Measurements from ENCODE around the gene PTMS. TPM values are rescaled to one million over a fixed set of nuclear protein-coding genes. Genes with fewer than 3 reads are reported as not detected.

PTMS gene
- total RNA-seq, 1 experiment from 2014 or later: 370 TPM

DNA sequence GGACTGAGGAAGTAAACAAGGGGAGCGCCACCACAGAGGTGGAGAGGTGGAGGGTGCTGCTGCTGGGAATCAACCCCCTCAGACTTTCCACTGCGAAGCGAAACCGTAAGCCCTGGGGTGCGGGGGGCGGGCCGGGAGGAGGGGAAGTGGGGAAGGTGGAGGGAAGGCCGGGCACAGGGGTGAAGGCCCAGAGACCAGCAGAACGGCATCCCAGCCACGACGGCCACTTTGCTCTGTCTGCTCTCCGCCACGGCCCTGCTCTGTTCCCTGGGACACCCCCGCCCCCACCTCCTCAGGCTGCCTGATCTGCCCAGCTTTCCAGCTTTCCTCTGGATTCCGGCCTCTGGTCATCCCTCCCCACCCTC lies 6.2 kb downstream of the PTMS start, which contains the start of gene LAG3:
TSS of gene LAG3 (plus strand) at position 190 of the 365 bp plus-strand sequence. CDS start 333 bp downstream, outside the sequence.
- DNase-seq (ENCODE audit: low spot score) (no peak), ATAC-seq (no peak)
- CTCF ChIA-PET: interaction anchor here (0.9 to 10.5 kb wide), 7 partner anchors 9 to 235 kb away, joined by 3 to 234 read pairs (median 4); partner anchors contain the start of genes COPS7A, MLF2 and P3H3
- POLR2A ChIA-PET: interaction anchor here (1.0 to 1.5 kb wide), 2 partner anchors 16 to 24 kb away, joined by 3 to 4 read pairs; no protein-coding TSS in a partner anchor
- Mint-ChIP-seq H3K27me3 (ENCODE audit: low read depth) (peaks cover 53% of the 10 kb centered on the region), H3K4me1 (peaks cover 61% of the 10 kb centered on the region), H3K27ac (peak within 1 kb of the TSS; percentile 42; the same call in 1 of the 2 replicates), H3K4me3 (peak within 1 kb of the TSS; percentile 68), H3K36me3 (peaks cover 13% of the 10 kb centered on the region), H3K9me3 (no peaks in the 10 kb centered on the region)
- TF ChIP-seq ZNF425 (CRISPR knock-in tag; conservative IDR thresholded peaks at IDR 0.05) (no peak), GTF2I (CRISPR knock-in tag; conservative IDR thresholded peaks at IDR 0.05) (no peak), ELF4 (CRISPR knock-in tag; IDR thresholded peaks at IDR 0.05; ENCODE audit: low read depth) (no peak), ZNF232 (CRISPR knock-in tag; IDR thresholded peaks at IDR 0.05) (no peak), ZBTB21 (CRISPR knock-in tag; IDR thresholded peaks at IDR 0.05; ENCODE audit: borderline replicate concordance) (no peak), SP1 (CRISPR knock-in tag; conservative IDR thresholded peaks at IDR 0.05) (no peak), SMAD3 (CRISPR knock-in tag; IDR thresholded peaks at IDR 0.05; ENCODE audit: borderline replicate concordance) (no peak), TP53 (CRISPR knock-in tag; IDR thresholded peaks at IDR 0.05) (no peak), TEAD4 (CRISPR knock-in tag; IDR thresholded peaks at IDR 0.05) (no peak), NFATC4 (CRISPR knock-in tag; IDR thresholded peaks at IDR 0.05) (no peak), IRF2 (CRISPR knock-in tag; IDR thresholded peaks at IDR 0.05; ENCODE audit: borderline replicate concordance, low read depth) (no peak)
- TF ChIP-seq, protein P1, sequence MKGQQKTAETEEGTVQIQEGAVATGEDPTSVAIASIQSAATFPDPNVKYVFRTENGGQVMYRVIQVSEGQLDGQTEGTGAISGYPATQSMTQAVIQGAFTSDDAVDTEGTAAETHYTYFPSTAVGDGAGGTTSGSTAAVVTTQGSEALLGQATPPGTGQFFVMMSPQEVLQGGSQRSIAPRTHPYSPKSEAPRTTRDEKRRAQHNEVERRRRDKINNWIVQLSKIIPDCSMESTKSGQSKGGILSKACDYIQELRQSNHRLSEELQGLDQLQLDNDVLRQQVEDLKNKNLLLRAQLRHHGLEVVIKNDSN (CRISPR knock-in tag; IDR thresholded peaks at IDR 0.05): no peak
- TF ChIP-seq, protein P2, sequence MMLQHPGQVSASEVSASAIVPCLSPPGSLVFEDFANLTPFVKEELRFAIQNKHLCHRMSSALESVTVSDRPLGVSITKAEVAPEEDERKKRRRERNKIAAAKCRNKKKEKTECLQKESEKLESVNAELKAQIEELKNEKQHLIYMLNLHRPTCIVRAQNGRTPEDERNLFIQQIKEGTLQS (CRISPR knock-in tag; conservative IDR thresholded peaks at IDR 0.05): no peak
- TF ChIP-seq, protein P3, sequence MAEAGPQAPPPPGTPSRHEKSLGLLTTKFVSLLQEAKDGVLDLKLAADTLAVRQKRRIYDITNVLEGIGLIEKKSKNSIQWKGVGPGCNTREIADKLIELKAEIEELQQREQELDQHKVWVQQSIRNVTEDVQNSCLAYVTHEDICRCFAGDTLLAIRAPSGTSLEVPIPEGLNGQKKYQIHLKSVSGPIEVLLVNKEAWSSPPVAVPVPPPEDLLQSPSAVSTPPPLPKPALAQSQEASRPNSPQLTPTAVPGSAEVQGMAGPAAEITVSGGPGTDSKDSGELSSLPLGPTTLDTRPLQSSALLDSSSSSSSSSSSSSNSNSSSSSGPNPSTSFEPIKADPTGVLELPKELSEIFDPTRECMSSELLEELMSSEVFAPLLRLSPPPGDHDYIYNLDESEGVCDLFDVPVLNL (CRISPR knock-in tag; IDR thresholded peaks at IDR 0.05; ENCODE audit: borderline replicate concordance, low read depth): no peak
- TF ChIP-seq, protein P4, sequence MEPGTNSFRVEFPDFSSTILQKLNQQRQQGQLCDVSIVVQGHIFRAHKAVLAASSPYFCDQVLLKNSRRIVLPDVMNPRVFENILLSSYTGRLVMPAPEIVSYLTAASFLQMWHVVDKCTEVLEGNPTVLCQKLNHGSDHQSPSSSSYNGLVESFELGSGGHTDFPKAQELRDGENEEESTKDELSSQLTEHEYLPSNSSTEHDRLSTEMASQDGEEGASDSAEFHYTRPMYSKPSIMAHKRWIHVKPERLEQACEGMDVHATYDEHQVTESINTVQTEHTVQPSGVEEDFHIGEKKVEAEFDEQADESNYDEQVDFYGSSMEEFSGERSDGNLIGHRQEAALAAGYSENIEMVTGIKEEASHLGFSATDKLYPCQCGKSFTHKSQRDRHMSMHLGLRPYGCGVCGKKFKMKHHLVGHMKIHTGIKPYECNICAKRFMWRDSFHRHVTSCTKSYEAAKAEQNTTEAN (CRISPR knock-in tag; IDR thresholded peaks at IDR 0.05): no peak
- TF ChIP-seq, protein P5, sequence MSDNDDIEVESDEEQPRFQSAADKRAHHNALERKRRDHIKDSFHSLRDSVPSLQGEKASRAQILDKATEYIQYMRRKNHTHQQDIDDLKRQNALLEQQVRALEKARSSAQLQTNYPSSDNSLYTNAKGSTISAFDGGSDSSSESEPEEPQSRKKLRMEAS (CRISPR knock-in tag; IDR thresholded peaks at IDR 0.05): no peak

DNA sequence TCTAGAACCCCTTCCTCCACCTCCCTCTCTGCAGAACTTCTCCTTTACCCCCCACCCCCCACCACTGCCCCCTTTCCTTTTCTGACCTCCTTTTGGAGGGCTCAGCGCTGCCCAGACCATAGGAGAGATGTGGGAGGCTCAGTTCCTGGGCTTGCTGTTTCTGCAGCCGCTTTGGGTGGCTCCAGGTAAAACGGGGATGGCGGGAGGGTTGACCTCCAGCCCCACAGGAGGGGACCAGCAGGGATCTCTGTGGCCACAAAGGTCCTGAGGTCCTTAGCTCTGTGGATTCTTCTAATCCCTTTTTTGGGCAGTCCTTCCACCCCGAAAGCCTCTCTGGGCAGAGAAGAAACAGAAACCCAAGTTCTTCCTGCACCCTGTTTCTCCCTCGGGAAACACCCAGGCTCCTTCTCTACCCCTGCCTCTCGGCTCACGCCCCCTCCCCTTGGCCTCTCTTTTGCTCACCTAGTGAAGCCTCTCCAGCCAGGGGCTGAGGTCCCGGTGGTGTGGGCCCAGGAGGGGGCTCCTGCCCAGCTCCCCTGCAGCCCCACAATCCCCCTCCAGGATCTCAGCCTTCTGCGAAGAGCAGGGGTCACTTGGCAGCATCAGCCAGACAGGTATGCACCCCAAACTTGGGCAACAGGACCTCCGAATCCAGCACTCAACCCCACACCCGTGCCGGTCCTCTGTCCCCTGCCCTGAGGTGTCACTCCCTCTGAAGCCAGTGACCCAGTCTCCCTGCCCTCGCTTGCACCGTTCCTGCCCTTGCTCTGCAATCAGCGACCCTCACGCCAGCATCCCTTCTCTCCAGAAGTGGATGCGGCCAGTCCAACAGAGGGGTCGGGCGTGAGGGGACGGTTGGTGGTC lies 6.8 kb downstream of the PTMS start:
- ChIA-PET POLR2A (interaction anchor here (0.9 to 1.3 kb wide), 3 partner anchors 9 to 20 kb away, joined by 3 to 5 read pairs (median 3); partner anchors contain the start of gene MLF2), CTCF (interaction anchor here (0.9 to 10.5 kb wide), 6 partner anchors 9 to 152 kb away, joined by 3 to 110 read pairs (median 6); partner anchors contain the start of genes MLF2, P3H3 and SPSB2)
- DNase-seq (ENCODE audit: low spot score): no peak
- Mint-ChIP-seq H3K9me3 (no peaks in the 10 kb centered on the region), H3K27ac (no peak overlapping the region), H3K27me3 (ENCODE audit: low read depth) (peaks cover 60% of the 10 kb centered on the region), H3K36me3 (peaks cover 9% of the 10 kb centered on the region), H3K4me3 (peak overlapping the region; percentile 68), H3K4me1 (peaks cover 62% of the 10 kb centered on the region)
- peak; percentile 2 for ATAC-seq
- TF ChIP-seq KAT7 (CRISPR knock-in tag; IDR thresholded peaks at IDR 0.05; ENCODE audit: borderline replicate concordance): no peak
- TF ChIP-seq ZNF423 (CRISPR knock-in tag; IDR thresholded peaks at IDR 0.05): no peak
- TF ChIP-seq SOX15 (CRISPR knock-in tag; IDR thresholded peaks at IDR 0.05): no peak
- TF ChIP-seq RELA (CRISPR knock-in tag; IDR thresholded peaks at IDR 0.05; ENCODE audit: borderline replicate concordance): no peak
- TF ChIP-seq CTCF (IDR thresholded peaks at IDR 0.05): no peak
- no peak for TF ChIP-seq GABPB1 (CRISPR knock-in tag; IDR thresholded peaks at IDR 0.05)
- TF ChIP-seq, protein P6, sequence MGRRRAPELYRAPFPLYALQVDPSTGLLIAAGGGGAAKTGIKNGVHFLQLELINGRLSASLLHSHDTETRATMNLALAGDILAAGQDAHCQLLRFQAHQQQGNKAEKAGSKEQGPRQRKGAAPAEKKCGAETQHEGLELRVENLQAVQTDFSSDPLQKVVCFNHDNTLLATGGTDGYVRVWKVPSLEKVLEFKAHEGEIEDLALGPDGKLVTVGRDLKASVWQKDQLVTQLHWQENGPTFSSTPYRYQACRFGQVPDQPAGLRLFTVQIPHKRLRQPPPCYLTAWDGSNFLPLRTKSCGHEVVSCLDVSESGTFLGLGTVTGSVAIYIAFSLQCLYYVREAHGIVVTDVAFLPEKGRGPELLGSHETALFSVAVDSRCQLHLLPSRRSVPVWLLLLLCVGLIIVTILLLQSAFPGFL (CRISPR knock-in tag; IDR thresholded peaks at IDR 0.05; ENCODE audit: borderline replicate concordance): no peak
- no peak for TF ChIP-seq PRRX2 (CRISPR knock-in tag; IDR thresholded peaks at IDR 0.05)

Data from WTC11 (cell line).